ENCODE measurements around the gene RBMS3. TPM values are rescaled to one million over a fixed set of nuclear protein-coding genes. Genes with fewer than 3 reads are reported as not detected.

RBMS3 gene
- total RNA-seq, 1 donor = 2.1 TPM

- no peaks in the 10 kb centered on the region for H3K27me3 ChIP-seq (ENCODE audit: insufficient read depth, low read length)
- peaks cover 12% of the 10 kb centered on the region for H3K4me1 ChIP-seq (ENCODE audit: insufficient read depth, low read length)
- H3K4me3 ChIP-seq (ENCODE audit: low read length) = no peak overlapping the region
- H3K9me3 ChIP-seq (ENCODE audit: low read depth, low read length) = no peaks in the 10 kb centered on the region
These were observed 4.7 kb downstream of the RBMS3 start for GRCh38 chr3:29285471-29286071.

GRCh38 chr3:29286478-29287240, 5.8 kb downstream of the RBMS3 start:
- Histone ChIP-seq H3K27me3 (ENCODE audit: insufficient read depth, low read length) (no peaks in the 10 kb centered on the region), H3K9me3 (ENCODE audit: low read depth, low read length) (no peaks in the 10 kb centered on the region), H3K4me1 (ENCODE audit: insufficient read depth, low read length) (peaks cover 6% of the 10 kb centered on the region), H3K4me3 (ENCODE audit: low read length) (no peak overlapping the region)

DNA sequence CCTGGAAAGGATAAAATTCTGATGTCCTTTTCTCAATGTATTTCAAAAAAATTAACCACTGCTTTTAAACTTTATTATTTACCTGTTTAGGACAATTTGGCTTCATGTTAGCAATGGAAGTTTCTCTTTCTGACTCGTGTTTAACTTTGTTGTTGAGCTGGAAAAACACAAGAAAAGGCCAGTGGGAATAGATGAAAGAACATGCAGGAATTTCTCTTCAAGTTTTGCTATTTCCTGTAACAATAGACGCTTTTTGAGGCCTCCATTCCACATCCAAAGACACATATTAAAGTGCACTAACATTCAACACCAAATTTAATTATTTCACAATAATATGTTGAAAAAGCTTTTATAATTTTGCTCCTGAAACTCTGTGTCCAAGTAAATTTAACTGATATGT, 9.7 kb downstream of the RBMS3 start:
- H3K9me3 ChIP-seq (ENCODE audit: low read depth, low read length) = no peaks in the 10 kb centered on the region

GRCh38 chr3:29291260-29291981, 10.6 kb downstream of the RBMS3 start:
- no peaks in the 10 kb centered on the region for H3K4me1 ChIP-seq (ENCODE audit: insufficient read depth, low read length)
- no peaks in the 10 kb centered on the region for H3K9me3 ChIP-seq (ENCODE audit: low read depth, low read length)
- H3K4me3 ChIP-seq (ENCODE audit: low read length) = no peak overlapping the region
- H3K27me3 ChIP-seq (ENCODE audit: insufficient read depth, low read length) = no peaks in the 10 kb centered on the region

More for the DNA sequence above, 9.7 kb downstream of the RBMS3 start:
- H3K4me3 ChIP-seq (ENCODE audit: low read length) = no peak overlapping the region
- no peaks in the 10 kb centered on the region for H3K4me1 ChIP-seq (ENCODE audit: insufficient read depth, low read length)
- H3K27me3 ChIP-seq (ENCODE audit: insufficient read depth, low read length) = no peaks in the 10 kb centered on the region

- H3K4me3 ChIP-seq (ENCODE audit: low read length) = no peak overlapping the region
- H3K27me3 ChIP-seq (ENCODE audit: insufficient read depth, low read length) = no peaks in the 10 kb centered on the region
- no peaks in the 10 kb centered on the region for H3K9me3 ChIP-seq (ENCODE audit: low read depth, low read length)
- H3K4me1 ChIP-seq (ENCODE audit: insufficient read depth, low read length) = no peaks in the 10 kb centered on the region
These were observed 11.1 kb downstream of the RBMS3 start for GRCh38 chr3:29291982-29292363.

GRCh38 chr3:29293421-29293820, 12.6 kb downstream of the RBMS3 start:
- Histone ChIP-seq H3K4me3 (ENCODE audit: low read length) (no peak overlapping the region), H3K27me3 (ENCODE audit: insufficient read depth, low read length) (no peaks in the 10 kb centered on the region), H3K4me1 (ENCODE audit: insufficient read depth, low read length) (no peaks in the 10 kb centered on the region), H3K9me3 (ENCODE audit: low read depth, low read length) (no peaks in the 10 kb centered on the region)

DNA sequence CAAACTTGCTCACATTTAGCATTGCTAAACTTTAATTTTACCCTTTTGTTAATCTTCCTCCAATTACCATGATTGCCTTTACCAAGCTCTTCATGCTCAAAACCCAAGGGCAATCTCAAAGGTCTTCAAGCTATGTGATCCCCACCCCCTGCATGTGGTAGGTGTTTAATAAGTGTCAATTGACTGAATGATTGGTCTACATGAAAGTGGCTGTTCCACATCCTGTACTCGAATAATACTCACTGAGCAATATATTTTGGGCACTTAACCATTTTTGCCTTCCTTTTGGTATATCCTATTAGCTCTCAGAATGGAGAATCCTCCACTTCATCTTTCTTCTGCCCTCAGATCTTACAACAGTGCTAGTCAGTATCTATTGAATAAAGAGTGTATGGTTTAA, 17.1 kb downstream of the RBMS3 start:
- Histone ChIP-seq H3K27me3 (ENCODE audit: insufficient read depth, low read length) (no peaks in the 10 kb centered on the region), H3K9me3 (ENCODE audit: low read depth, low read length) (no peaks in the 10 kb centered on the region), H3K4me3 (ENCODE audit: low read length) (no peak overlapping the region), H3K4me1 (ENCODE audit: insufficient read depth, low read length) (no peaks in the 10 kb centered on the region)

- H3K4me1 ChIP-seq (ENCODE audit: insufficient read depth, low read length) = no peaks in the 10 kb centered on the region
- no peaks in the 10 kb centered on the region for H3K27me3 ChIP-seq (ENCODE audit: insufficient read depth, low read length)
- H3K4me3 ChIP-seq (ENCODE audit: low read length) = no peak overlapping the region
- no peaks in the 10 kb centered on the region for H3K9me3 ChIP-seq (ENCODE audit: low read depth, low read length)
These were observed 20.6 kb downstream of the RBMS3 start for GRCh38 chr3:29301332-29302019.

- H3K4me3 ChIP-seq (ENCODE audit: low read length) = no peak overlapping the region
- no peaks in the 10 kb centered on the region for H3K4me1 ChIP-seq (ENCODE audit: insufficient read depth, low read length)
- H3K27me3 ChIP-seq (ENCODE audit: insufficient read depth, low read length) = no peaks in the 10 kb centered on the region
- no peaks in the 10 kb centered on the region for H3K9me3 ChIP-seq (ENCODE audit: low read depth, low read length)
These were observed 21.7 kb downstream of the RBMS3 start for GRCh38 chr3:29302619-29303018.

DNA sequence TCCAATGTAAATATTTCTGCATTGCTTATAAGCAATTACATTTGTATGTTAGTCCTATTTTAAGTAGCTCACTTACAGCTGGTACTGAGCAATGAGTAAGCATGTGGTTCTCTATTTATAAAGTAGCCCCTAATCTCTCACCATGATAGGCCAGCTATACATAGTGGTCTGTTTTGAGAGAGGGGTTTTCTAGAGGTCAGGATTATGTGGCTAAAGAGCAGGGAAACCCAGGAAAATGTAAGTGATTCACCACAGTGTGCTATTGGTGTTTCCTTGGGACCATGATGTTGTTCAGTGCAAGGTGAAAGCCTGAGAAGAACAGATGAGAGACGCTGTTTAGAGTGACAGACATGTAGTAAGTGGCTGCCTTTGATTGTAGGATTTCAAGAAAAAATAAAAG, 26.4 kb downstream of the RBMS3 start:
- Histone ChIP-seq H3K4me3 (ENCODE audit: low read length) (no peak overlapping the region), H3K27me3 (ENCODE audit: insufficient read depth, low read length) (no peaks in the 10 kb centered on the region), H3K9me3 (ENCODE audit: low read depth, low read length) (no peaks in the 10 kb centered on the region), H3K4me1 (ENCODE audit: insufficient read depth, low read length) (no peaks in the 10 kb centered on the region)

DNA sequence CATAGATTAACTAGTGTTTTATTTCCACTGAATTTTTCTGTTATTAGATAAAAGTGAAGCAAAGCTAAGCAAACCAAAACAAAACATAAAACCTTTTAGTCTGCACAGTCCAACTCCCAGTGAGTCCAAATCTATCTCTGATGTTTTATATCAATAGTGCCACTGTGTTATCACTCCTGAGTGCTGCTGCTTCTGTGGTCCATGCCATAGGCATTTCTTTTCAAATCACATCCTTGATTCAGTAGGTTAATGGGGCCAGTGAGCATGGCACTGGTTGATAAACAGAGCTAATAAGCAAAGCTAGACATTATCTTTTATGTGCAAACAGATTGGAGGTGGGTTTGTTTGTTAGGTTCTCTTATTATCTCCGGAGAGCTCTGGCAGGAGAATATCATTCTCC, 30.0 kb downstream of the RBMS3 start:
- Histone ChIP-seq H3K4me1 (ENCODE audit: insufficient read depth, low read length) (no peaks in the 10 kb centered on the region), H3K4me3 (ENCODE audit: low read length) (no peak overlapping the region), H3K9me3 (ENCODE audit: low read depth, low read length) (no peaks in the 10 kb centered on the region), H3K27me3 (ENCODE audit: insufficient read depth, low read length) (no peaks in the 10 kb centered on the region)

DNA sequence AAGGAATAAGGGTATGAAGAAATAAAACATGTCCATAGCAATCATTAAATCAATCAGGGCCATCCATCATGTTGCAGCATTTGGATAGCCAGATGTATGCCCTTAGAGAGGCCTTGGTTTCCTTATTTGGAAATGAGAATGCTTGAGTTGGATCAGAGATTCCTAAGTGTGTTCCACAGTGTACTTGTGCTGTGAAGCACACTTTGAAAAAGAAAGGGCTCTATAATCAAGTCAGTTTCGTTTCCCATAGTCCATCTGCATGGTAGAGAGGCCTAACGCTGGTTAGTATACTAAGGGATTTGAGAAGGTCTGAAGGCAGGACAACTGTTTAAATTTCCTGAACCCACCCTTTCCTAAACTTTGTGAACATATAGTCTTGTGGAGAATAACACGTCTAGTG, 30.9 kb downstream of the RBMS3 start:
- Histone ChIP-seq H3K4me3 (ENCODE audit: low read length) (no peak overlapping the region), H3K9me3 (ENCODE audit: low read depth, low read length) (no peaks in the 10 kb centered on the region), H3K27me3 (ENCODE audit: insufficient read depth, low read length) (no peaks in the 10 kb centered on the region), H3K4me1 (ENCODE audit: insufficient read depth, low read length) (no peaks in the 10 kb centered on the region)

- Histone ChIP-seq H3K4me3 (ENCODE audit: low read length) (no peak overlapping the region), H3K27me3 (ENCODE audit: insufficient read depth, low read length) (no peaks in the 10 kb centered on the region), H3K4me1 (ENCODE audit: insufficient read depth, low read length) (no peaks in the 10 kb centered on the region), H3K9me3 (ENCODE audit: low read depth, low read length) (no peaks in the 10 kb centered on the region)
These were observed 31.5 kb downstream of the RBMS3 start for GRCh38 chr3:29312395-29312794.

- Histone ChIP-seq H3K9me3 (ENCODE audit: low read depth, low read length) (no peaks in the 10 kb centered on the region), H3K4me3 (ENCODE audit: low read length) (no peak overlapping the region), H3K27me3 (ENCODE audit: insufficient read depth, low read length) (no peaks in the 10 kb centered on the region), H3K4me1 (ENCODE audit: insufficient read depth, low read length) (no peaks in the 10 kb centered on the region)
These were observed 32.1 kb downstream of the RBMS3 start for GRCh38 chr3:29312960-29313452.
